PC-9 (cell line): ENCODE data around the gene ARPC1A. TPM values are rescaled to one million over a fixed set of nuclear protein-coding genes. Genes with fewer than 3 reads are reported as not detected.

Experiments used
- BruUV-seq: library from RNA; stranded (reverse); fragments of 400-500 nt; replicated peaks from 2 replicates; lab custom pipeline; 2021; lab: Mats Ljungman, UMichigan
- CTCF ChIA-PET: fragments of 300-600 bp; sonication (Branson Sonifier 250); formaldehyde crosslinking; loops from one replicate; lab custom pipeline; 2022; ENCODE audit warnings: antibody characterized with exemption; lab: Charles Lee
- POLR2A ChIA-PET: fragments of 300-600 bp; sonication (Branson Sonifier 250); formaldehyde crosslinking; loops from one replicate; lab custom pipeline; 2022; ENCODE audit warnings: antibody characterized with exemption; ENCODE audit not compliant: unreplicated experiment; lab: Charles Lee
- DNase-seq, 2 experiments: peaks; one replicate each; pipeline versions ENCODE4 v3.0.0 to v3.0.0-alpha.2; 2015 to 2022; ENCODE audit warnings: mixed read lengths in 1 of 2
- H2AFZ ChIP-seq: fragments of 200-600 bp; sonication (generic); 2 replicates; pipeline ENCODE4 v1.8.1; 2017; ENCODE audit warnings: antibody characterized with exemption
- H3F3A ChIP-seq: fragments of 200-600 bp; sonication (generic); 2 replicates; pipeline ENCODE4 v1.8.1; 2017; ENCODE audit warnings: antibody characterized with exemption, mild to moderate bottlenecking, low read depth; ENCODE audit not compliant: insufficient read depth
- H3K27ac ChIP-seq: fragments of 200-600 bp; sonication (generic); 2 replicates; pipeline ENCODE4 v1.6.1; 2016; ENCODE audit warnings: mixed run types
- H3K27me3 ChIP-seq: fragments of 200-600 bp; sonication (generic); 2 replicates; pipeline ENCODE4 v1.6.1; 2016; ENCODE audit warnings: low read depth, mixed run types; ENCODE audit not compliant: insufficient read depth
- H3K36me3 ChIP-seq: fragments of 200-600 bp; sonication (generic); 2 replicates; pipeline ENCODE4 v1.6.1; 2016; ENCODE audit warnings: low read depth, mixed run types
- H3K4me1 ChIP-seq: fragments of 200-600 bp; sonication (generic); replicated peaks from 2 replicates; pipeline ENCODE4 v1.6.1; 2016; ENCODE audit warnings: mixed run types; ENCODE audit not compliant: insufficient read depth
- H3K4me2 ChIP-seq: fragments of 200-600 bp; sonication (generic); 2 replicates; pipeline ENCODE4 v1.6.1; 2017; ENCODE audit warnings: mixed run types
- H3K4me3 ChIP-seq: fragments of 200-600 bp; sonication (generic); 2 replicates; pipeline ENCODE4 v1.6.1; 2016; ENCODE audit warnings: mixed run types
- H3K79me2 ChIP-seq: fragments of 200-600 bp; sonication (generic); 2 replicates; pipeline ENCODE4 v1.6.1; 2017; ENCODE audit warnings: low read depth, mixed run types
- H3K9me2 ChIP-seq: fragments of 200-600 bp; sonication (generic); 2 replicates; pipeline ENCODE4 v1.8.1; 2017; ENCODE audit warnings: mild to moderate bottlenecking; ENCODE audit not compliant: insufficient read depth
- H3K9me3 ChIP-seq: fragments of 200-600 bp; sonication (generic); 2 replicates; pipeline ENCODE4 v1.8.1; 2016; ENCODE audit warnings: low read depth; ENCODE audit not compliant: insufficient read depth
- H4K20me1 ChIP-seq: fragments of 200-600 bp; sonication (generic); 2 replicates; pipeline ENCODE4 v1.8.1; 2017; ENCODE audit not compliant: insufficient read depth
- CTCF ChIP-seq: fragments of 200-600 bp; sonication (generic); conservative IDR thresholded peaks from 2 replicates; pipeline ENCODE4 v1.6.1; 2017; ENCODE audit warnings: mixed run types, antibody characterized with exemption, mild to moderate bottlenecking, moderate library complexity
- EZH2 ChIP-seq: fragments of 200-600 bp; sonication (generic); IDR thresholded peaks from 2 replicates; pipeline ENCODE4 v1.8.0; 2017; ENCODE audit warnings: antibody characterized with exemption, low read depth
- intact Hi-C: fragments of 100-400 bp; cut with micrococcal nuclease; formaldehyde crosslinking; loops from one replicate; pipeline ENCODE4 v1.10.0; 2022; ENCODE audit not compliant: unreplicated experiment
- total RNA-seq: library from RNA; stranded (reverse); gene quantifications from 2 replicates; pipeline ENCODE4 v1.2.3, GENCODE V29; 2021

Gene ARPC1A
- total RNA-seq, 1 experiment from 2014 or later: 305 TPM

GRCh38 chr7:99383791-99384370 lies 58.2 kb downstream of the ARPC1A start:
- H3K4me1 ChIP-seq: peaks cover 12% of the 10 kb centered on the region
- BruUV-seq: no TSS peak
- no peaks in the 10 kb centered on the region for H3K9me2 ChIP-seq
- H3F3A ChIP-seq: peaks cover 2% of the 10 kb centered on the region; the same call in 1 of the 2 replicates
- TF ChIP-seq CTCF: no peak
- no peak for TF ChIP-seq EZH2
- H4K20me1 ChIP-seq: peaks cover 14% of the 10 kb centered on the region
- no peak overlapping the region for H2AFZ ChIP-seq
- H3K4me3 ChIP-seq: no peak overlapping the region
- no peaks in the 10 kb centered on the region for H3K9me3 ChIP-seq
- H3K4me2 ChIP-seq: no peak overlapping the region
- H3K27me3 ChIP-seq: no peaks in the 10 kb centered on the region
- CTCF ChIA-PET: interaction anchor here (0.6 kb wide), 1 partner anchor 62 kb away, joined by 5 read pairs; no protein-coding TSS in a partner anchor
- POLR2A ChIA-PET: no interaction called here
- intact Hi-C loops: no loop called here
- DNase-seq: no peak
- H3K36me3 ChIP-seq: no peaks in the 10 kb centered on the region; the same call in 1 of the 2 replicates
- H3K79me2 ChIP-seq: peaks cover 28% of the 10 kb centered on the region
- no peak overlapping the region for H3K27ac ChIP-seq

GRCh38 chr7:99384523-99384922 lies 58.8 kb downstream of the ARPC1A start:
- Histone ChIP-seq H4K20me1 (peaks cover 14% of the 10 kb centered on the region), H3K27ac (no peak overlapping the region), H3F3A (no peaks in the 10 kb centered on the region; the same call in 1 of the 2 replicates), H3K9me3 (no peaks in the 10 kb centered on the region), H3K4me1 (peaks cover 6% of the 10 kb centered on the region; the same call in 1 of the 2 replicates), H2AFZ (no peak overlapping the region), H3K9me2 (no peaks in the 10 kb centered on the region), H3K27me3 (no peaks in the 10 kb centered on the region), H3K4me2 (no peak overlapping the region), H3K4me3 (no peak overlapping the region), H3K36me3 (no peaks in the 10 kb centered on the region; the same call in 1 of the 2 replicates), H3K79me2 (peaks cover 23% of the 10 kb centered on the region)
- intact Hi-C loops: no loop called here
- BruUV-seq: no TSS peak
- ChIA-PET CTCF (interaction anchor here (0.6 kb wide), 1 partner anchor 61 kb away, joined by 5 read pairs; no protein-coding TSS in a partner anchor), POLR2A (no interaction called here)
- no peak for DNase-seq
- TF ChIP-seq CTCF (no peak), EZH2 (no peak)

GRCh38 chr7:99385564-99385963 lies 59.9 kb downstream of the ARPC1A start:
- DNase-seq: no peak
- no peak overlapping the region for H2AFZ ChIP-seq
- TF ChIP-seq CTCF (no peak), EZH2 (no peak)
- CTCF ChIA-PET: no interaction called here
- H3F3A ChIP-seq: no peaks in the 10 kb centered on the region; the same call in 1 of the 2 replicates
- H3K9me3 ChIP-seq: no peaks in the 10 kb centered on the region
- H3K79me2 ChIP-seq: peaks cover 13% of the 10 kb centered on the region; the same call in 1 of the 2 replicates
- intact Hi-C loops: no loop called here
- no peaks in the 10 kb centered on the region for H3K4me1 ChIP-seq
- H3K4me2 ChIP-seq: no peak overlapping the region
- H3K27me3 ChIP-seq: no peaks in the 10 kb centered on the region
- no peaks in the 10 kb centered on the region; the same call in 1 of the 2 replicates for H3K36me3 ChIP-seq
- no peaks in the 10 kb centered on the region for H3K9me2 ChIP-seq
- POLR2A ChIA-PET: interaction anchor here (0.6 to 0.7 kb wide), 2 partner anchors 437 to 500 kb away, joined by 3 to 4 read pairs; no protein-coding TSS in a partner anchor
- peaks cover 14% of the 10 kb centered on the region for H4K20me1 ChIP-seq
- H3K4me3 ChIP-seq: no peak overlapping the region
- no peak overlapping the region for H3K27ac ChIP-seq
- no TSS peak for BruUV-seq
